OCI-LY1 (cell line): ENCODE data around the gene NEURL1.

Experiments
- H2AFZ ChIP-seq: fragments of 200-600 bp; sonication (generic), shearing (Covaris generic); 2 replicates; pipeline ENCODE4 v1.6.0; 2014; ENCODE audit warnings: antibody characterized with exemption, mild to moderate bottlenecking, low read length
- H3F3A ChIP-seq: fragments of 200-600 bp; sonication (generic), shearing (Covaris generic); 2 replicates; pipeline ENCODE4 v1.6.0; 2014; ENCODE audit warnings: mild to moderate bottlenecking, antibody characterized with exemption, low read length, moderate library complexity; ENCODE audit not compliant: insufficient read depth
- H3K27ac ChIP-seq: fragments of 200-600 bp; sonication (generic); 2 replicates; pipeline ENCODE4 v1.5.1; 2014; ENCODE audit warnings: low read length, mixed run types, mild to moderate bottlenecking, low read depth; ENCODE audit not compliant: poor library complexity, severe bottlenecking
- H3K27me3 ChIP-seq: fragments of 200-600 bp; sonication (generic); 2 replicates; pipeline ENCODE4 v1.6.0; 2014; ENCODE audit warnings: antibody characterized with exemption, mild to moderate bottlenecking, low read length, moderate library complexity; ENCODE audit not compliant: insufficient read depth
- H3K36me3 ChIP-seq: fragments of 200-600 bp; sonication (generic); 2 replicates; pipeline ENCODE4 v1.6.1; 2014; ENCODE audit warnings: mild to moderate bottlenecking, antibody characterized with exemption, low read length, moderate library complexity, mixed read lengths; ENCODE audit not compliant: insufficient read depth
- H3K4me1 ChIP-seq: fragments of 200-600 bp; sonication (generic); 2 replicates; pipeline ENCODE4 v1.5.1; 2014; ENCODE audit warnings: mild to moderate bottlenecking, low read length, moderate library complexity; ENCODE audit not compliant: insufficient read depth, severe bottlenecking
- H3K4me2 ChIP-seq: fragments of 200-600 bp; sonication (generic), shearing (Covaris generic); 2 replicates; pipeline ENCODE4 v1.6.1; 2014; ENCODE audit warnings: low read length
- H3K4me3 ChIP-seq: fragments of 200-600 bp; sonication (generic); 2 replicates; pipeline ENCODE4 v1.5.1; 2014; ENCODE audit warnings: low read length, low read depth, mild to moderate bottlenecking, mixed read lengths; ENCODE audit not compliant: poor library complexity, severe bottlenecking
- H3K79me2 ChIP-seq: fragments of 200-600 bp; shearing (Covaris generic); 2 replicates; pipeline ENCODE4 v1.6.1; 2016; ENCODE audit warnings: mixed run types, low read length, mixed read lengths; ENCODE audit not compliant: insufficient read depth
- H3K9ac ChIP-seq: fragments of 200-600 bp; sonication (generic), shearing (Covaris generic); 2 replicates; pipeline ENCODE4 v1.6.1; 2014; ENCODE audit warnings: mild to moderate bottlenecking, low read length, mixed read lengths
- H3K9me2 ChIP-seq: fragments of 200-600 bp; sonication (generic), shearing (Covaris generic); 2 replicates; pipeline ENCODE4 v1.6.1; 2014; ENCODE audit warnings: low read depth, mild to moderate bottlenecking, low read length, mixed read lengths
- H3K9me3 ChIP-seq: fragments of 200-600 bp; shearing (Covaris generic); 2 replicates; pipeline ENCODE4 v1.6.1; 2014; ENCODE audit warnings: low read length, mixed read lengths
- H4K20me1 ChIP-seq: fragments of 200-600 bp; sonication (generic), shearing (Covaris generic); 2 replicates; pipeline ENCODE4 v1.6.0; 2016; ENCODE audit warnings: mild to moderate bottlenecking, low read length; ENCODE audit not compliant: insufficient read depth
- CTCF ChIP-seq: fragments of 200-600 bp; sonication (generic), shearing (Covaris generic); IDR thresholded peaks from 2 replicates; pipeline ENCODE4 v1.5.1; 2017; ENCODE audit warnings: mild to moderate bottlenecking, antibody characterized with exemption, low read length, moderate library complexity, mixed read lengths
- EZH2 ChIP-seq: fragments of 200-600 bp; sonication (generic), shearing (Covaris generic); IDR thresholded peaks from 2 replicates; pipeline ENCODE4 v1.8.0; 2017; ENCODE audit warnings: borderline replicate concordance, mixed run types, mild to moderate bottlenecking, antibody characterized with exemption, low read length, moderate library complexity, mixed read lengths

Gene NEURL1

DNA sequence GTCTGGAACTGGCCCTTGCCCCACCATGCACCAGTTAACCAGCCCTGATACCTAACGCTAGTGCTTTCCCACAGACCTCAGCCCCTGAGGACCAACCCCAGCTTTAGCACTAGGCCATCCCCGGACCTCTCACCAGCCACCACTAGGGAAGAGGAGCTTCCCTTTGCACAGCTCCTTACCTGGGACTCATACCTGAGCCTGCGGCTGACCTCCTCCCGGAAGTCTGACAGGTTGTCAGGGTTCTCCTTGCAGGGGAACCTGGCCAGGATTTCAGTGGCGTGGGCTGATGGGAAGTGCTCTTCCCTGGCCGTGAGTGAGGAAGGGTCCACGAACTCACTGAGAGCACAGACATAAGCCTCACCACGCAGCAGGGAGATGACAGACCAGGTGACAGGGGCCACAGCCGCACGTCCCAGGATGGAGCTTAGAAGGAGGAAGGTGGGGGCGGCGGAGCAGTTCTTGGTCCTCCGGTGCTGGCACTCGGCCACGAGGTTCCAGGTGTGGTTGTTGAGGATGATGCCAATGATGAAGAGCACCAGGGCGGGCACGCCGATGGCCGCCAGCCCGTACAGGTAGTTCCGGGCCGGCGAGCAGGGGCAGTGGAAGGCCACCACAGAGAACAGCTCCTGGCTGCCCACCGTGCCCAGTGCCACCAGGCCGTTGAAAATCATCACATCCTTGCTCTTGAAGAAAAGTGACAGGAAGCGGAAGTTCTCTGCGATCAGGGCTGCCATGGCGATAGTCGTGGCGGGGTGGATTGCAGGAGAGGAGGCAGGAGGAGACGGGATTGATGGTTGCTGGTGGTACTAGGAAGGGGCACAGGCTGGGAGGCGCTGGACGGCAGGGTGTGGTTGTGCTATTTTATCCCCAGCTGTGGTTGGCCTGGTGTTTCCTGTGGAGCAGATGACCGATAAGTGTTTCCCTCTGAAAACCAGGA lies 44.0 kb upstream of the NEURL1 start:
- Histone ChIP-seq H3K9me2 (no peaks in the 10 kb centered on the region), H3K27ac (no peak overlapping the region), H3K27me3 (no peaks in the 10 kb centered on the region), H3K79me2 (no peaks in the 10 kb centered on the region), H2AFZ (no peak overlapping the region), H3K9ac (no peak overlapping the region), H4K20me1 (no peaks in the 10 kb centered on the region), H3K9me3 (no peaks in the 10 kb centered on the region), H3K4me1 (peaks cover 11% of the 10 kb centered on the region), H3F3A (no peaks in the 10 kb centered on the region; the same call in 1 of the 2 replicates), H3K4me2 (no peak overlapping the region), H3K36me3 (peaks cover 45% of the 10 kb centered on the region), H3K4me3 (no peak overlapping the region)
- TF ChIP-seq CTCF (no peak), EZH2 (no peak)

- Histone ChIP-seq H3K27me3 (no peaks in the 10 kb centered on the region), H2AFZ (no peak overlapping the region), H3K27ac (no peak overlapping the region), H3K79me2 (no peaks in the 10 kb centered on the region), H3K9me2 (no peaks in the 10 kb centered on the region), H3K36me3 (peaks cover 37% of the 10 kb centered on the region), H3F3A (no peaks in the 10 kb centered on the region; the same call in 1 of the 2 replicates), H3K4me1 (peaks cover 11% of the 10 kb centered on the region), H4K20me1 (no peaks in the 10 kb centered on the region), H3K4me2 (no peak overlapping the region), H3K9me3 (no peaks in the 10 kb centered on the region), H3K4me3 (no peak overlapping the region), H3K9ac (no peak overlapping the region)
- no peak for TF ChIP-seq CTCF
- no peak for TF ChIP-seq EZH2
Observed at GRCh38 chr10:103450201-103450695, 43.3 kb upstream of the NEURL1 start.

DNA sequence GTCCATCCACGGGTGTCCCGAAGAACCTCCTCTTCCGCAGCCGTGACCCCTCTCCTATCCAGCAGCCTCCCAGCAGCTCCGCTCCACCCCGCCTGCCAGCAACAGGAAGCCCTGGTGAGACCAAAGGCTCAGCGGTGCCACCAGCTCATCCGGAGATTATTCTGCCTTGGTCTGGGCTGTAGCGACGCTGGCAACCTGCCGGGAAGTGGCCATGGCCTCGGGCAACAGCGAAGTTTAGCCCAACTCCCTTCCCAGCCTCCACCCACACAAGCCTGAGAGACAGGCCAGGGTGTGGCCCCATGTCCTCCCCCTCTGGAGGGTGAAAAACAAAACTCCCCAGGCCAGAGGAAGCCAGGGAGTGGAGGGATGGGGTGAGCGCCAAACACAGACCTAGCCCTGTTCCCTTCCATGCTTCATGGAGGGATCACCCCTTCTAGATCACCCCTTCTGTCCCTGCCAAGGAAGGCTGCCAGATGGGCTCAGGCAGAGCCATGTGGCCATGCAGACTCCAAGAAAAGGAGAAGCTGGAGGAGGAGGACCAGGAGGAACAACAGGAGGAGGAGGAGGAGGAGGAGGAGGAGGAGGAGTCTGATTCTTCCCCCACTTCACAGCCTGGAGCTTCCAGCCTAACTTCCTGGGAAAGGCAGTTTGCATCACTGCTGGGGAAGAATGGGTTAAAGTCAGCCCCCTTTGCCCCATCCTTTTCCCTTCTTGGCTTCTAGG lies 42.3 kb upstream of the NEURL1 start:
- H3K9ac ChIP-seq, result no peak overlapping the region; the same call in 1 of the 2 replicates
- no peaks in the 10 kb centered on the region for H3K9me3 ChIP-seq
- H3K79me2 ChIP-seq, result no peaks in the 10 kb centered on the region
- H3K27ac ChIP-seq, result no peak overlapping the region
- H3K4me2 ChIP-seq, result peak overlapping the region; percentile 61; the same call in 1 of the 2 replicates
- H3K36me3 ChIP-seq, result peaks cover 27% of the 10 kb centered on the region
- peak overlapping the region; percentile 49 for H3K4me3 ChIP-seq
- TF ChIP-seq EZH2 (no peak), CTCF (no peak)
- H4K20me1 ChIP-seq, result no peaks in the 10 kb centered on the region
- H2AFZ ChIP-seq, result no peak overlapping the region
- no peaks in the 10 kb centered on the region for H3K27me3 ChIP-seq
- H3K4me1 ChIP-seq, result peaks cover 11% of the 10 kb centered on the region
- no peaks in the 10 kb centered on the region; the same call in 1 of the 2 replicates for H3F3A ChIP-seq
- no peaks in the 10 kb centered on the region for H3K9me2 ChIP-seq
